GM21786 (cell line): ENCODE data around the gene TNFSF13B.
"Not testable (repeated sequence)": the region's sequence is repeated elsewhere in the genome, so short reads cannot be mapped to it uniquely, and the experiment has no call there.

Source experiments
- ATAC-seq: cut with Tn5 transposase; IDR thresholded peaks from one replicate; pipeline ENCODE4 v1.9.1; 2021; ENCODE audit not compliant: unreplicated experiment

The TNFSF13B gene

GRCh38 chr13:108278466-108278865, 8.9 kb downstream of the TNFSF13B start:
- ATAC-seq, result no peak

- no peak for ATAC-seq
Measured at GRCh38 chr13:108281901-108282300, 12.4 kb downstream of the TNFSF13B start.

- ATAC-seq, result no peak
Measured at GRCh38 chr13:108283110-108283509, 13.6 kb downstream of the TNFSF13B start.

GRCh38 chr13:108288741-108289140, 19.2 kb downstream of the TNFSF13B start:
- ATAC-seq, result no peak

GRCh38 chr13:108289819-108290218, 20.3 kb downstream of the TNFSF13B start:
- ATAC-seq, result no peak

GRCh38 chr13:108297114-108297513, 27.6 kb downstream of the TNFSF13B start:
- no peak for ATAC-seq

- ATAC-seq, result no peak
Measured at GRCh38 chr13:108302279-108302678, 32.8 kb downstream of the TNFSF13B start.

- ATAC-seq, result no peak
Measured at GRCh38 chr13:108304170-108305016, 34.9 kb downstream of the TNFSF13B start.

- peak; percentile 59 for ATAC-seq
Measured at GRCh38 chr13:108305655-108306054, 36.1 kb downstream of the TNFSF13B start.

- ATAC-seq, result no peak
Measured at GRCh38 chr13:108306860-108307259, 37.3 kb downstream of the TNFSF13B start.

- ATAC-seq, result not testable (repeated sequence)
Measured at GRCh38 chr13:108311596-108311995, 42.1 kb downstream of the TNFSF13B start.

- no peak for ATAC-seq
Measured at GRCh38 chr13:108313382-108313781, 43.9 kb downstream of the TNFSF13B start.

GRCh38 chr13:108315273-108315672, 45.8 kb downstream of the TNFSF13B start:
- peak; percentile 83 for ATAC-seq

GRCh38 chr13:108315991-108316390, 46.5 kb downstream of the TNFSF13B start:
- ATAC-seq, result no peak

GRCh38 chr13:108316413-108316812, 46.9 kb downstream of the TNFSF13B start:
- no peak for ATAC-seq

- ATAC-seq, result peak; percentile 61
Measured at GRCh38 chr13:108322206-108322824, 52.8 kb downstream of the TNFSF13B start.

GRCh38 chr13:108323031-108323430, 53.5 kb downstream of the TNFSF13B start:
- ATAC-seq, result no peak

- no peak for ATAC-seq
Measured at GRCh38 chr13:108325863-108326262, 56.3 kb downstream of the TNFSF13B start.

GRCh38 chr13:108326309-108326708, 56.8 kb downstream of the TNFSF13B start:
- ATAC-seq, result peak; percentile 93

- ATAC-seq, result no peak
Measured at GRCh38 chr13:108328848-108329247, 59.3 kb downstream of the TNFSF13B start.

- no peak for ATAC-seq
Measured at GRCh38 chr13:108332791-108333190, 63.3 kb downstream of the TNFSF13B start.
